CMK (cell line): ENCODE measurements around the gene ADAT3.

Experiments
- DNase-seq: peaks from one replicate; pipeline ENCODE4 v3.0.0-alpha.2; 2010; ENCODE audit warnings: low read depth

ADAT3 gene

GRCh38 chr19:1938071-1938470 lies 32.9 kb downstream of the ADAT3 start:
- no peak for DNase-seq

DNA sequence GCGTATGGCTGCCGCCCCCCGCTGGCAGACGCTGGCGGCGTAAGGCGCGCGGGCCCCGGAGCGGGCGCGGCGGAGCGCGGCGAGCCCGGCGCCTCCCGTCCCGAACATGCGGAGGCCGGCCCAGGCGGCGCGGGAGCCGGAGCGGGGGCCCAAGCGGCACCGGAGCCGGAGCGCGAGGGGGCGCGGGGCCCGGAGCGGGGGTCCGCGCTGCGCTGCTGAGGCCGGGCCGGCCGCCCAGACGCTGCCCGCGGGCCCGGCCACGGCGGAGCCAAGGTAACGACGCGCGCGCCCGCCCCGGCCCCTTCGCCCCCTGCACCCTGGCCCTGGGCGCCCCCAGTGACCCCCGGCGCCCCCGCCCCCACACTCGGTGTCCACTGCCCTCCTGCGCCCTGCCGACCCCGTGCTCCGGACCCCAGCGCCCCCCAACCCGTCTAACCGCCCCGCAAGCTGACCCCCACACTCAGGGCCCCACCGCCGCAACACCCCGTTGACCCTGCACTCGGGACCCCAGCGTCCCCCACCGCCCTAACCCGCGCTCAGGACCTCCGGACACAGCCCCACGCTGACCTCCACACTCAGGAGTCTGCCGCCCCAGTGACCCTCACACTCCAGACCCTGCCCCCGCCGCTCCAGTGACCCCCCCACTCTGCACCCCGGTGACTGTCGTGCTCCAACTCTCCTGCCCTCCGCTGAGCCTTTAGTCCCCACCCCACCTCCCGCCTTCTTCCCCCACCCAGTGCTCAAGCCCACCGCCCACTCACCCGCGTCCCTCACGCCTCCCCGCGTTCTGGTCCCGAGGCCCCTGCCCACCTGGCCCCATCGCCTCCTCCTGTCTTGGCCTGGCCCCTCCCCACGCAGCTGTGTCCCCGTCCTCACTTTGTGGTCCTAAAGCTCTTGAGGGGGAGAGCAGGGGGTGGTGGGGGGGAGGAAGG lies 36.2 kb downstream of the ADAT3 start, which contains the start of gene CSNK1G2:
TSS of gene CSNK1G2 (plus strand) at position 27 of the 932 bp plus-strand sequence. CDS start 28,601 bp downstream, outside the sequence.
- DNase-seq: no peak

DNA sequence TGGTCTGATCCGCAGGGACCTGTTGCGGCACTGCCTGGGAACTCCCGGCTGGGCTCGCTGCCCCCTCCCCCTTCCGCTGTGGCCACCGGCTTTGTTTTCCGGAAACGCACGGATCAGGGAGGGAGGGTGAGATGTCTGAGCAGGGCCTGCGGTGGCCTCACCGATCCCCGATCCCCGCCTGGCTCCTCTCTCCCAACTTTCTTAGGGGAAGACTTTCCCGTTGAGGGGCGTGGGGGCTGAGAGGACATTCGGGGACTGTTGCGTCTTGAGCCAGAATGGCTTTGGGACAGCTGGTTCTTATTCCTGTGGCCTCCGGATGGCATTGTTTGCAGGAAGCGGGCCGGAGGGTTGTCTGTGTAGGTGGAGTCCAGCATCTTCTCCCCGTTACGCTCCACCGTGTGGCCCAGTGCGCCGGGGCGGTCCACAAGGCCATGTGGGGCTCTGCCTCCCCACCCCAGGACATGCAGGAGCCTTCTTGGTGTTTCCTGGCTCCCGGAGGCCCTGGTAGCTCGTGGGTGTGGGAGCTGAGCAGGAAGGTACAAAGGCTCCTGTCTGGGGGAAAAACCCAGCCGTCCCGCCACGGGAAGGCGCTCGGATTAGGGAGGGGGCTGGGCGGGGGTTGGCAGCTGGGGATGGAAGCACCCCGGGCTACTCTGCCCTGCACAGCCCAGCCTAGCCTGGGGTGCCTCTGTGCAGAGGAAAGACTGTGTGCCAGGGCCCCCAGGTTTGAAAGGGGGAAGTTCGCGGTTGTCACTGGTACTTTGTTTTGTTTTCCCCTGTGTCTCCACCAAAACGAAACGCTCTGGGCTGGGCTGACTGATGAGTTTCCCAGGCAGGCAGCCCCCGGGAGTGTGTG lies 37.1 kb downstream of the ADAT3 start:
- peak; percentile 83 for DNase-seq

DNA sequence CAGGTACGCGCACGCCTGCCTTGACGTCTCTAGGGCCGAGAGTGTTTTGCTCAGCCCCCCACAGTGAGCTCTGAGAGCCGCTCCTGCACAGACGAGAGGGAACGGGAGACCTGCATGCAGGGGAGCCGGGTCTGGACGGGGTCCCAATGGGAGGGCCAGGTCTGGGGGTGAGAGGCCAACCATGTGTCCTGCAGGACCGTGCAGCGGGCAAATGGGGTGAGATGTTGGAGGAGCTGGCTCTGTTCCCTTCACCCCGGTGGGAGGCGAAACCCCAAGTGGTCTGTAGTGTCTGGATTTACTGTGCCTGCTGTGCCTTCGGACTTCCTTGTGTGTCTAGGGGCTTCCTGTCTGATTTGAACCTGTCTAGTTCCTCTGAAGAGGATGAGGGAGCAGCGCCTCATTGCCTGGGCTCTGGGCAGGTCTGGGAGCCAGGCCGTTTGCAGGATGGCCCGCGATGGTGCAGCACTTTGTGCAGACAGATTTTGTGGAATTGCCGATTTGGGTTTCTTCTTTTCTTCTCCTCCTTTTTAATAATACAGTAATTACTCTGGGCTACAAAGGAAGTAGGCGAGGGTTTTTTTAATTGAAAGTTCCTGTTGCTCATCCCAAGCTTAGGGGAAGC lies 37.8 kb downstream of the ADAT3 start:
- DNase-seq: no peak

- DNase-seq: no peak
Measured at GRCh38 chr19:1943661-1944087, 38.5 kb downstream of the ADAT3 start.

DNA sequence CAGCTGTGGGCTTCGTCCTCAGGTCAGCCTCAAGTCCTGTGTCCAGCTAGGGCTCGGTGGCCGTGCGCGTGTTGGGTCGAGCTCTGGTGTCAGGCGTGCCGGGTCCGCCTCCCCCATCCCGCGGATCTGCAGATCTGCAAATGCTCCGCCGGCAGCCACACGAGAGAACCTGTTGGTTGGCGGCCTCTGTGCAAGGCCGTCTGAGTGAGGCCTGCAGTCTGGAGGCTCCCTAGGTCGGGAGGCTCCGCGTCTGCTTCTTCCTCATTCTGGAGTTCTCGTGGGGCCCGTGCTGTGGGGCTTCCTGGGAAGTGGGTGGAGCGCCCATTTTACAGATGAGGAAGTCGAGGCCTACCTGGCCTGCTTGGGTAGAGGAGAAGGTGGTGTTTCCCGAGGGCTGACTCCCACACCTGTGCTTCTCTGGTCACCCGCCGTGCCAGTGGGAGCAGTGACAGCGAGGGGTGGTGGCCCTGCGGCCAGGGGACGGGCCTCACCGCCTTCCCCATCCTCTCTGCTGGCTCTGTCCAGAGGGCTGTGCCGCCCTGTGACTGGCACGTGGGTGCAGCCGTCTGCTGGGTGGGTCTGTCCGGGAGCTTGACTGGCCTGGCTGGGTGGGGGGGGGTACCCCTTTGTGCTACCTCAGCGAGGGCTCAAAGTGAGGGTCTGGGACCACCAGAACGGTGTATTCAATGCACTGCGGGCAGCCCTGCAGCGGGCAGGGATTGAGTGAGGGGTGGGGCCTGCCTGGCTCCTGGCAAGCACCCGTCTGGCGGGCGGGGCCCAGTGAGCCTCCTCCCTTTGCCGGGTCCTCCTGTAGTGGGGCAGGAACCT lies 39.1 kb downstream of the ADAT3 start:
- DNase-seq: no peak

GRCh38 chr19:1944916-1945561 lies 39.8 kb downstream of the ADAT3 start:
- no peak for DNase-seq

DNA sequence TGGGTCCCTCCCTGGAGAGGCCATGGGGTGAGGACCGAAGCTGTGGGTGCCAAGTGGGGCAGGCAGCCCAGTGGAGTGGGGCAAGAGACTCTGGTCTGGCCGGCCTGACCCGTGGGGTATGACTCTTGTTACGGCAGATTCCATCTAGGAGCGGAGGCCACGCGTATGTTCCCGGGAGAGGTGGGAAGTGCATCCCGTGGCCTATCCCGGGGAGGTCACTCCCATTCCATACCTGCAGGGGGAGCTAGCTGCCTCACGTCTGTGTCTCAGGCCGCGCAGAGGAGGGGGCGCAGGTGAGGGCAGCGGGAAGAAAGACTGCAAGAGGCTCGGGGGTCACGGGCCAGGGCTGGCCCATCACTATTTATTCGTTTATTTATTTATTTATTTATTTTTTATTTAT lies 40.7 kb downstream of the ADAT3 start:
- no peak for DNase-seq

DNA sequence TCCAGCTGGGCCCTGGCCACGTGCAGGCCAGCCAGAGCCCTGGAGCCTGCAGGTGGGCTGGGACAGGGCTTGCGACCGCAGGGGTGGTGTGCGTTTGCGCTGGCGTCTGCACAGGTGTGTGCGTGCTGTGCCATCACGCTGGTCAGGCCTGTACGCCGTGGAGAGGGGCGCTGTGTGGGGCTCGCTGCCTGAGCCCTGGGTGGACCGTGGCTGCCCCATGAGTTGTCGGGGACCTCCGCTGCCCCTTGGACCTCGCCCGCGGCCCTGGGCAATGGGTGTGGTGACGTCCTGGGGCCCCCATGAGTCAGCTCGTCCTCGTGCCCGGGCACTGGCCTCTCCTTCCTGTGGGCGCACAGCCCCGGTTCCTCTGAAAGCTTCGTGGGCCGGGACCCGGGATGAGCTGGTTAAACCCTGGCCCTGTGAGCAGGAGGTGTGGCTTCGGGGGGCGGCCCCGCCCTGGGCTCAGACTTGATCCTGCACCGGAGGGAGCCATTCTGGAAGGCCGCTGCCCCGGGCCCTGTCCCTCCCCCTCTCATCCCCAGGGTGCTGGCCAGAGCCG lies 42.5 kb downstream of the ADAT3 start:
- no peak for DNase-seq

DNA sequence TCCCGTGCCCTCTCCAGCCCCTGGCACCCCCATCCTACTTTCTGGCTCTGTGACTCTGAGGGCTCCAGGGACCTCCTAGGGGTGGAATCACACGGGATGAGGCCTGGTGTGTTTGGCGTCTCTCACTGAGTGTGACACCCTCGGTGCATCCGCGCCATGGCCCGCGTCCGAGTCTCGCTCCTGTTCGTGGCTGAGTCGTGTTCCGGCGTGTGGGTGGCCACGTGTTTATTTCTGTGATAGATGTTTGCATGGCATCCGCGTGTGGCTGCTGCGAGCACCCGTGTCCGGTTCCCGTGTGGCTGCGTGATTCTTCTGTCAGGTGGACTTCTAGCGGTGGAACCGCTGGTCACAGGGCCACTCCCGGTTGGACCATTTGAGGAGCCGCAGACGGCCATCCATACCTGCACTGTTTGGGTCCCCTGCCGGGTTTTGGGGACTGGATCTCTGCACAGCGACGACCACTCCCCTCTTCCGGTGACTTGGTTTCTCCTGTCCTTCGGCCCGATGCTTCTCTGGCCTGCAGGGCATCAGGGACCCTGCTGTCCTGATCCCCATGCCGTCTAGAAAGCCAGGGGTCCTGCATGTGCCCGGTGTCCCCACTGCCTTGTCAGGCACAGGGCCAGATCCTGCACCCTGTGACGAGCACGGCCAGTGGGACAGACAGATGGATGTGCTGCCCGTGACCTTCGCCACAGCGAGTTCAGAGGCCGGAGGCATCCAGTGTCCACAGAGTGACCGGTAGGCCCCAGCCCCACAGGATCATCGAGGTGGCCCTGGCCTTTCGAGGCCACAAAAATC lies 44.3 kb downstream of the ADAT3 start:
- DNase-seq: no peak

- no peak for DNase-seq
Measured at GRCh38 chr19:1950640-1951039, 45.4 kb downstream of the ADAT3 start.

DNA sequence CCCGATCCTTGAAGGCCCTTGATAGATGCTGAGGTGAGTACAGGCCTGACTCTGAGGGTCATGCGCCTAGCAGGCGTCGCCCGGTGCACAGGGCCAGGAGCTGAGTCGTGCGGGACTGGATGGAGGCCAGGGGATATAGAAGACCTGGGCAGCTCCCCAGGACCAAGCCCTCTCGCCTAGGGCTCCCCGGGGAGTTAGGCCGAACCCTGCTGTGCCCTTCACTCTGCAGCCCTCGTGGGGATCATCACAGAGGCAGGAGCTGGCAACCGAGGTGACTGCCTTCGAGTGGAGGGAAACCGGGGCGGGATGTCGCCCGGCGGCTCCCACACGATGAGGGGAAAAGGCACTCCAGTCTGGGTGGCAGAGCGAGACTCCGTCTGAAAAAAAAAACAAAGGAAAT lies 47.4 kb downstream of the ADAT3 start:
- no peak for DNase-seq

- no peak for DNase-seq
Measured at GRCh38 chr19:1953037-1953436, 47.8 kb downstream of the ADAT3 start.

GRCh38 chr19:1953441-1954094 lies 48.4 kb downstream of the ADAT3 start:
- no peak for DNase-seq

DNA sequence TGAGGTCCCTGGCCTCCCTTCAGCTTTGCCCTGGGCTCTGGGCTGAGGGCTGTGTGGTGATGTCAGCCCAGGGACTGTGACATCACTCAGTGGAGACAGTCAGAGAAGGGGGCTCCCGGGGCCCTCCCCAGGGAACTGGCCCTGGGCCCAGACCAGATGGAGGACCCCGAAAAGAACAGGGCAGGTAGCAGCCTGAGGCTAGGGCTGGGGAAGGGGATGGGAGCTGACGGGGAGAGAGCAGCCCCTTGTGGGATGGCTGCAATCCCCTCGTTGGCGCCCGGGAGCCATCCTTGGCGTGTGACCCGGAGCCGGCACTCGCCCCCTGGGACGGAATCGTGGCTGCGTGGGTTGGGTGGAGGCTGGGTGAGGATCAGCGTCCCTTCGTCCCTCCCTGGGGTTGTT lies 49.3 kb downstream of the ADAT3 start:
- DNase-seq: no peak

DNA sequence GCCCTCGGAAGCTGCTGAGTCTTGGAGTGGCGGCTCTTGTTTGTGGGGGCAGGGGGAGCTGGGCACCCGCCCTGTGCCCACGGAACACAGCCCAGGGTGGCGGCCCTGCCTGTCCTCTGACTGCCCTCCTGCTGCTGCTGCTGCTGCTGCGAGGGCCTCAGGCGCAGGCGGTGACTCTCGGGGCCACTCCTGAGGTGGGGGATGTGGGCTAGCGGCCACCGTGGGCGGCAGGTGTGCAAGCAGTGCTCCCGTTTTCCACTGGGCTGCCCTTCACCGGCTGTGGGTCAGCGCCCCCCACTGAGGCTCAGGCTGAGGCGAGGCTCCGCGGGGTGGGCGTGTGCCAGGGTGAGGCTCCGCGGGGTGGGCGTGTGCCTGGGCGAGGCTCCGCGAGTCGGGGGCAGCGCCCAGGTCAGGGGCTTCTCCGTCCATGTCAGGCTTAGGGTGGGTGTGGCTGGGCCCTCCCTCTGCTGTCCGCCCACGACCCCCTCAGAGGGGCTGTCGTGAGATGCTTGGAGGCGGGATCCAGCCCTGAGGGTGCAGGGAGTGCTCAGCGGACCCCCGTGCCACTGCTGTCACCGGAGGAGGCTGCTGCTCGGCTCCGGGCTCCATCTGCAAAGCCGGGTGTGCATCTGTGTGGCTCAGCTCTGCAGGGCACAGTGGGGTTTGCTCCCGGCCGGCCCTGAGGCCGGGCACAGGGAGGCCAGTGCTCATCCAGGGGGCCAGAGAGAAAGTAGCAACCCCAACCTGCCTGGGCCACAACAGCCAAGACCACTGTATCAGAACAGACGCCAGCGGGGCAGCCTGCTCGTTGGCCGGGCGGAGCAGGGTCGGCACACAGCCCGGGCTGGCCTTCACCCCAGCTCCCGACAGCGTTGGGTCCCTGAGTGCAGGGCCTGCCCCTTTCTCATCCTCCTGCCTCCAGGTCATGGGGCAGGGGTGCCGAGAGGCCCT lies 50.2 kb downstream of the ADAT3 start:
- no peak for DNase-seq

GRCh38 chr19:1956122-1956494 lies 50.9 kb downstream of the ADAT3 start:
- no peak for DNase-seq

DNA sequence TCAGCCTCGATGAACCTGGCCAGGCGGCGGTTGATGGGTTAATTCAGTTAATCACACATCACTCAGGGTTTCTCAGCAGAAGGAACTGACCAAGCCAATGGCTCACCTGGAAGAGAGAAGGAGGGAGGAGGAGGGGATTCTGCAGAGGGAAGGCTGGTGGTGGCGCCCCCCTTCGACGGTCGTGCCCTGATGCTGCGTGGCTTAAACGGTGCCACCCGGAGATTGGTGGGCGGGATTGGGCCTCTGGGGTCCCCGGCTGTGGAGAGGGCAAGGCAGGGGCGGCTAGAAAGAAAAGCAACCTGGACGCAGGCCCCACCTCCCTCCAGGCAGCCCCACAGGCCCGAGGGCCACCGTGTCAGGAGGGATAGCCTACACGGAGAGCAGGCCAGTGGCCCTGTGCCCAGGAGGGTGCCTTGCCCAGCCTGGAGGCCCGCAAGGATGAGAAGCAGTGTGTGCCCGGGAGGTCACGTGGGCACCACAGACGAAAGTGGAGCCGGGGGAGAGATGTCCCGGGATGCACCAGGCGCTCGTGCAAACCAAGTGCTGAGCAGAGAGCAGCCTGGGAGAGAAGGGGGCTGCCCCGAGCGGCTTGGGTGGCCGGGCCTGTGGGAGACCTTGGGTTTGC lies 51.8 kb downstream of the ADAT3 start:
- no peak for DNase-seq
